ENCODE measurements around the gene MSL1.

Gene MSL1

DNA sequence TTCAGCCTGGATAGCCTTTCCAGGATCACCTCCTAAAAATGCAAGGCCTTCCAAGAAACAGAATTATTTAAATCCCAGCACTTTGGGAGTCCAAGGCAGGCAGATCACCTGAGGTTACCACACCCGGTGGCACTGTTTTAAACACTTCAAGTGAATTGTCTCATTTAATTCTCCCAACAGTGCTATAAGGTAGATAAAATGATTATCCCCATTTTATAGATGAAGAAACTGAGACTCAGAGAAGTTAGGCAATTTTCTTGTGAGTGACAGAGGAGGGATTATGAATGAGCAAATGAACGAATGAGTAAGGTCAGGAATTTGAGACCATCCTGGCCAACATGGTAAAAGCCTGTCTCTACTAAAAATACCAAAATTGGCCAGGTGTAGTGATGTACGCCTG is 42.2 kb upstream of the MSL1 start:
- Histone ChIP-seq H3K27me3 (ENCODE audit: control insufficient read depth in 1 of 2, insufficient read depth in 2 of 2, low read length in 2 of 2) (no peaks in the 10 kb centered on the region), H3K36me3 (ENCODE audit: control insufficient read depth in 2 of 2, insufficient read depth in 2 of 2, low read length in 2 of 2) (peaks cover 25 to 40% of the 10 kb centered on the region in 2 donors), H3K27ac (ENCODE audit: low read length) (no peak overlapping the region), H3K9ac (ENCODE audit: low read length in 2 of 2) (no peak overlapping the region), H3K4me1 (ENCODE audit: control insufficient read depth, insufficient read depth, low read length) (peaks cover 27% of the 10 kb centered on the region), H3K9me3 (ENCODE audit: control insufficient read depth in 2 of 2, low read length in 2 of 2) (no peaks in the 10 kb centered on the region), H3K4me3 (ENCODE audit: low read length in 2 of 2) (no peak overlapping the region)

DNA sequence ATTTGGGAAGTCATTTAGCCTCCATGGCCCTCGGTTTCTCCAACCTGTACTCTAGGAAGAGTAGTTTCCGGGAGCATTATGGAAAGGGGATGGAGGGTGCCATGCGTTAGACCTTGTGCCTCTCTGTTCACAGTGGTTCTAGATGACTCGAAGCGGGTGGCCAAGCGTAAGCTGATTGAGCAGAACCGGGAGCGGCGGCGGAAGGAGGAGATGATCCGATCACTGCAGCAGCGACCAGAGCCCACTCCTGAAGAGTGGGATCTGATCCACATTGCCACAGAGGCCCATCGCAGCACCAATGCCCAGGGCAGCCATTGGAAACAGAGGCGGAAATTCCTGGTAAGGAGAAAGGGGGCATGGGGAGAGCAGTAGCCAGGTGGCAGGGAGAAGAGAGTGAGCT is 37.3 kb upstream of the MSL1 start:
- Histone ChIP-seq H3K27ac (ENCODE audit: low read length) (peak overlapping the region; percentile 18), H3K36me3 (ENCODE audit: control insufficient read depth in 2 of 2, insufficient read depth in 2 of 2, low read length in 2 of 2) (peaks cover 46 to 53% of the 10 kb centered on the region in 2 donors)

DNA sequence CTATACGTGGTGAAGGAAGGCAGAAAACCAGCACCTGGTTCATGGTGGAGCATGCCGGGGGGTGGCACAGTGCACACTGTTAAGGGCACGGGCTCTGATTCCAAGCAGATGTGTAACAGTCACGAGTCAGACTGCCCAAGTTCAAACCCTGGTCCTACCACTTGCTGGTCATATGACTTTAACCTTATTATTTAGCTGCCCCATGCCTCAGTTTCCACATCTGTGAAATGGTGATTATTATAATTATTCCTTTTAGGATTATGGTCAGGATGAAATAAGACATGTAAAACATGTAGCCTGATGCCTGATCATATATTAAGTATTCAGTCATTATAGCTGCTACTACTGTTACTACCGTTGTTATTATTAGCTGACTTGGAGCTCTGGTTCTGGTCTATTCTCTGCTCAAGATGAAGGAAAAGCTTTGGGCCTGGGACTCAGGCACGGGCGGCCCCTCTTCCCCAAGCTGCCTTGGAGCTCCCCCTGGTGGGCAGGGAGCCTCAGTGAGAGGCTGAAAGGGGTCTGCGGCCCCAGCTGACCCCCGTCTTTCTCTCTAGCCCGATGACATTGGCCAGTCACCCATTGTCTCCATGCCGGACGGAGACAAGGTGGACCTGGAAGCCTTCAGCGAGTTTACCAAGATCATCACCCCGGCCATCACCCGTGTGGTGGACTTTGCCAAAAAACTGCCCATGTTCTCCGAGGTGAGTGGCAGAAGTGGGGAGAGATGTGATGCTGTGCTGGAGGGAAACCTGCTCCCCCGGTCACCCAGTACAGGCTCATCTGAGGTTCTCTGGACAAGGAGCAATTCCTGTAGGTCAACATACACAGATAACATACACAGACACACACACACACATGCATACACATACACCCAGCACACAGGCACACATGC is 35.4 kb upstream of the MSL1 start:
- Histone ChIP-seq H3K4me3 (ENCODE audit: low read length in 2 of 2) (peak overlapping the region in 1 of 2 donors; percentile 19), H3K36me3 (ENCODE audit: control insufficient read depth in 2 of 2, insufficient read depth in 2 of 2, low read length in 2 of 2) (peaks cover 43 to 50% of the 10 kb centered on the region in 2 donors), H3K4me1 (ENCODE audit: control insufficient read depth, insufficient read depth, low read length) (peaks cover 37% of the 10 kb centered on the region), H3K9ac (ENCODE audit: low read length in 2 of 2) (peak overlapping the region in 1 of 2 donors; percentile 22), H3K27me3 (ENCODE audit: control insufficient read depth in 1 of 2, insufficient read depth in 2 of 2, low read length in 2 of 2) (no peaks in the 10 kb centered on the region), H3K9me3 (ENCODE audit: control insufficient read depth in 2 of 2, low read length in 2 of 2) (no peaks in the 10 kb centered on the region), H3K27ac (ENCODE audit: low read length) (peak overlapping the region; percentile 62)

More for the DNA sequence above, 37.3 kb upstream of the MSL1 start:
- no peaks in the 10 kb centered on the region for H3K9me3 ChIP-seq (ENCODE audit: control insufficient read depth in 2 of 2, low read length in 2 of 2)
- no peaks in the 10 kb centered on the region for H3K27me3 ChIP-seq (ENCODE audit: control insufficient read depth in 1 of 2, insufficient read depth in 2 of 2, low read length in 2 of 2)
- H3K9ac ChIP-seq (ENCODE audit: low read length in 2 of 2): no peak overlapping the region
- peaks cover 19% of the 10 kb centered on the region for H3K4me1 ChIP-seq (ENCODE audit: control insufficient read depth, insufficient read depth, low read length)
- H3K4me3 ChIP-seq (ENCODE audit: low read length in 2 of 2): no peak overlapping the region

DNA sequence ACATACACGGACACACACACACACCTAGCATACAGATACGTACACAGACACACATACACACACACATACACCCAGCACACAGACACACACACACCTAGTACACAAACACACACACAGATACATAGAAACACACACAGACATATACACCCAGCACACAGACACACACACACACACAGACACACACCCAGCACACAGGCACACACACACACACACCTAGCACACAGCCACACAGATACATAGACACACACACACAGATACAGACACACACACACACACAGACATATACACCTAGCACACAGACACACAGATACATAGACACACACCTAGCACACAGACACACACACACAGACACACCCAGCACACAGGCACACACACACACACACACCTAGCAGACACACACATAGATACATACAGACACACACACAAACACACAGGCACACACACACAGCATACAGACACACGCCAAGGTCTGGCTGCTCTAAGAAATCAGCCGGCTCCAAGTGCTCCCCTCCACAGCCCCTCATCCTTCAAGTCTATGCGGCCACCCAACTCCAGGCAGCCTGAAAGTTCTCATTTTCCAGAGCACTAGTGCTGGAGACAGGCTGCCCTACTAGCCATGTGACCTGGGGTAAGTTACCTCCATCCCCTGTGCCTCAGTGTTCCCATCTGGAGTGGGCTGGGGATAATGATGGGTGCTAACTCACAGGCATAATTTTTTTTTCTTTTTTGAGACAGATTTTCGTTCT is 34.5 kb upstream of the MSL1 start:
- Histone ChIP-seq H3K4me1 (ENCODE audit: control insufficient read depth, insufficient read depth, low read length) (peaks cover 45% of the 10 kb centered on the region), H3K27ac (ENCODE audit: low read length) (peak overlapping the region; percentile 62), H3K4me3 (ENCODE audit: low read length in 2 of 2) (no peak overlapping the region), H3K27me3 (ENCODE audit: control insufficient read depth in 1 of 2, insufficient read depth in 2 of 2, low read length in 2 of 2) (no peaks in the 10 kb centered on the region), H3K36me3 (ENCODE audit: control insufficient read depth in 2 of 2, insufficient read depth in 2 of 2, low read length in 2 of 2) (peaks cover 43 to 50% of the 10 kb centered on the region in 2 donors), H3K9me3 (ENCODE audit: control insufficient read depth in 2 of 2, low read length in 2 of 2) (no peaks in the 10 kb centered on the region), H3K9ac (ENCODE audit: low read length in 2 of 2) (no peak overlapping the region)

DNA sequence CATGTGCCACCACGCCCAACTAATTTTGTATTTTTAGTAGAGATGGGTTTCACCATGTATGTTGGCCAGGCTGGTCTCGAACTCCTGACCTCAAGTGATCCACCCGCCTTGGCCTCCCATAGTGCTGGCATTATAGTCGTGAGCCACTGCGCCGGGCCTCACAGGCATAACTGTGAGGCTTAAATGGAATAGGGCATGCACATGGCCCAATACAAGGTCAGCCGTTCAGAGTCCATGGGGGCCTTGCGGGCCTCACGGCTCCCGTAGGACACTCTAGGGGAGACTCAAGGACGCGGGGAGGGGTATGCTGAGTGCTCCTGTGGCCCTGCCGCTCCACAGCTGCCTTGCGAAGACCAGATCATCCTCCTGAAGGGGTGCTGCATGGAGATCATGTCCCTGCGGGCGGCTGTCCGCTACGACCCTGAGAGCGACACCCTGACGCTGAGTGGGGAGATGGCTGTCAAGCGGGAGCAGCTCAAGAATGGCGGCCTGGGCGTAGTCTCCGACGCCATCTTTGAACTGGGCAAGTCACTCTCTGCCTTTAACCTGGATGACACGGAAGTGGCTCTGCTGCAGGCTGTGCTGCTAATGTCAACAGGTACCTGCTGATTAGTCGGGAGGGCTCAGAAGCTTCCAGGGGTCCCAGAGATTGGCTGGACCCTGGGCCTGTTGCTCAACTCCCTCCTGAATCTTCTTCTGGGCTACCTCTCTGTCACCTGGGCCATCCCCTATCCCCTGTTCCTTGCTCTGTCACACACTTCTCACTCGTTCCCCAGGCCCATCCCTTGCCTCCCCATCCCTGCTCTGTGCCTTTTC is 33.7 kb upstream of the MSL1 start:
- Histone ChIP-seq H3K27me3 (ENCODE audit: control insufficient read depth in 1 of 2, insufficient read depth in 2 of 2, low read length in 2 of 2) (no peaks in the 10 kb centered on the region), H3K27ac (ENCODE audit: low read length) (no peak overlapping the region), H3K4me1 (ENCODE audit: control insufficient read depth, insufficient read depth, low read length) (peaks cover 52% of the 10 kb centered on the region), H3K9me3 (ENCODE audit: control insufficient read depth in 2 of 2, low read length in 2 of 2) (no peaks in the 10 kb centered on the region), H3K9ac (ENCODE audit: low read length in 2 of 2) (no peak overlapping the region), H3K36me3 (ENCODE audit: control insufficient read depth in 2 of 2, insufficient read depth in 2 of 2, low read length in 2 of 2) (peaks cover 43 to 52% of the 10 kb centered on the region in 2 donors), H3K4me3 (ENCODE audit: low read length in 2 of 2) (no peak overlapping the region)

DNA sequence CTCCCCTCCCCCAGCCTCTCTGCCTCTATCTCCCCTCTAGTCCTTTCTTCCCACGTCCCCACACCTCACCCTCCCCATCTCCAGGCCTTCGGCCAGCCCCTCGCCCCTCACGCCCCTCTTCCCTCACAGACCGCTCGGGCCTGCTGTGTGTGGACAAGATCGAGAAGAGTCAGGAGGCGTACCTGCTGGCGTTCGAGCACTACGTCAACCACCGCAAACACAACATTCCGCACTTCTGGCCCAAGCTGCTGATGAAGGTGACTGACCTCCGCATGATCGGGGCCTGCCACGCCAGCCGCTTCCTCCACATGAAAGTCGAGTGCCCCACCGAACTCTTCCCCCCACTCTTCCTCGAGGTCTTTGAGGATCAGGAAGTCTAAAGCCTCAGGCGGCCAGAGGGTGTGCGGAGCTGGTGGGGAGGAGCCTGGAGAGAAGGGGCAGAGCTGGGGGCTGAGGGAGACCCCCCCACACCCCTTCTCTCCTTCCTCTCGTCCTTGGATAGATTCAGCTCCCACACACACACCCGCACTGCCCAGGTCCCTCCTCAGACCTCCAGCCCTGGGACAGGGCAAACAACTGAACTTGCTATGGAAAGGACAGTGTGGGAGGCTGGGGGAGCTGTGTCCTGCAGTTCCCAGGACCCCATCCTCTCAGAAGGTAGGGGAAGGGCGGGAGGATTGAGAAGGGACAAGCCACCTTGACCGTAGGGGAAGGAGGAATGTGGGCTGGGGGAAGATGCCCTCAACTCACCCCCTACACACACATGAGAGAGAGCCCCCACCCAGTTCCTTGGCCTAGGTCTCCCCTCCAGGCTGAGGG is 32.5 kb upstream of the MSL1 start:
- Histone ChIP-seq H3K36me3 (ENCODE audit: control insufficient read depth in 2 of 2, insufficient read depth in 2 of 2, low read length in 2 of 2) (peaks cover 39 to 55% of the 10 kb centered on the region in 2 donors), H3K27me3 (ENCODE audit: control insufficient read depth in 1 of 2, insufficient read depth in 2 of 2, low read length in 2 of 2) (no peaks in the 10 kb centered on the region), H3K4me3 (ENCODE audit: low read length in 2 of 2) (no peak overlapping the region), H3K9me3 (ENCODE audit: control insufficient read depth in 2 of 2, low read length in 2 of 2) (no peaks in the 10 kb centered on the region), H3K9ac (ENCODE audit: low read length in 2 of 2) (peak overlapping the region in 1 of 2 donors; percentile 29), H3K27ac (ENCODE audit: low read length) (peak overlapping the region; percentile 80), H3K4me1 (ENCODE audit: control insufficient read depth, insufficient read depth, low read length) (peaks cover 63% of the 10 kb centered on the region)

DNA sequence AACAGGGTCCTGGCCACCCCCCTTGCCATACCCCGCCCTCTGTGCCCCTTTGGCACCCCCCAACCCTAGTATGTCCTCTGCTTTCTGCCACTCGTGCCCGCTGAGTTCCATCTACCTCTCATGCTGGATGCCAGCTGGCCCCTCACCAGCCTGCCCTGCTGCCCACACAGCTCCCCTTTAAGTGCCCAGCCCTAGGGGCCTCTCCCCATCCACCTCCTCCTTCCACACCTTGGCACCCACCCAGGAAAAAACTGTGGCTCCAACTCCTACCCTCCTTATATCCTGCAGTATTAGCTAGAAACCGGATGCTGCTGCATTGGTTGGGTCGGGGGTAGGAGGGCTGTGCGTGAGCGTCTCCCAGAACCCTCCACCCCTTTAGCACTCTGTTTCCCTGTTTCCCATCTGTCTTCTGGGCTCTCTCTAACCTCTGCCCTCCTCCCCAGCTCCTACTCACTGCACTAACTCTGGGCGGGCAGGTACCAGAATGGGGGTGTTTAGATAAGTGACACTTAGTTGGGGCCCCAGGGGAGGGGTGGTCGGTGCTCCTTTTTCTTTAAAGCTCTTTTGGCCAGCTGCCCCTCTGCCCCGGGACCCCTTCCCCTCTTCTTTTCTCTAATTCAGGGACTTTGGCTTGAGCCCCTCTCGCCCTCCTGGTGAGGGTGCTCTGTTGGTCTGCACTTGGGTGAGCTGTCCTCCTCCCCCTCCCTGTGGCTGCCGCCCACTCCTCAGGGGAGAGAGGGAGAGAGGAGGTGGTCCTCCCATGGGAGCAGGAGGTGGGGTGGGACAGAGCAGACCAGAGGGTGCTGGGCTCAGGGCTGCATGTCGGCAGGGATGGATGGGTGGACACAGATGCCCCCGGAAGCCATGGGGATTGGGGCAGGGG is 31.3 kb upstream of the MSL1 start:
- Histone ChIP-seq H3K27ac (ENCODE audit: low read length) (peak overlapping the region; percentile 80), H3K9ac (ENCODE audit: low read length in 2 of 2) (peak overlapping the region in 1 of 2 donors; percentile 26), H3K36me3 (ENCODE audit: control insufficient read depth in 2 of 2, insufficient read depth in 2 of 2, low read length in 2 of 2) (peaks cover 39 to 56% of the 10 kb centered on the region in 2 donors), H3K27me3 (ENCODE audit: control insufficient read depth in 1 of 2, insufficient read depth in 2 of 2, low read length in 2 of 2) (no peaks in the 10 kb centered on the region), H3K4me3 (ENCODE audit: low read length in 2 of 2) (no peak overlapping the region), H3K4me1 (ENCODE audit: control insufficient read depth, insufficient read depth, low read length) (peaks cover 74% of the 10 kb centered on the region), H3K9me3 (ENCODE audit: control insufficient read depth in 2 of 2, low read length in 2 of 2) (no peaks in the 10 kb centered on the region)

DNA sequence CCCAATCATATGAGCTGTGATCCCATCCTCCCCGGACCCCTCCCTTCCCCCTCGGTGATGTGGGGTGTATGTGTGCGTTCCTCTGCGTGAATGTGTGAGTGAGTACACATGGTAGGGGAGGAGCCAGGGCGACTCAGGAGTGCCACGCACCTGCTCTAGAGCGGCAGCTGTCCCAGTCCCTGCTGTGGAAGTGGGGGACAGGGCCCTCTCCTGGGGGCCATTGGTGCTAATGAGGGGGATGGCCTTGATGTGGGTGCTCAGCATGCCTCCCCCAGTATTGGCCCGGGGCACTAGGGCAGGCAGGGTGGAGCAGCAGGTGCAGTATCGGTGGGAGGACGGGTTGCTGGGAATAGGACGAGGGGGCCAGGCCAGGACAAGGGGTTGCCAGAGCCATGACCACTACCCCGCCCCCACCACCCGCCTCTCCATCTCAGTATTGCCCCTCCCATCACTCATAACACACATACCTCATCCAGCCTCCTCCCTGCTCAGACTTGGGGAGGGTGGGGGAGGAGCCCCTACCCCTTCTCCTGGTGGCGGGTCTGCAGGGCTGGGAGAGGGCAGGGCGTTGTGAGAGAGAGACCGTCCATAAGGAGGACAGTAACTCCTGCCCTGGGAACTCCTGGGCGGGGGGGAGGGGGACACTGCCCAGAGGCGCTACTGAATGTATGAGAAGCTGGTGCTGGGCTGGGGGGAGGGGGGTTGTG is 29.9 kb upstream of the MSL1 start:
- peak overlapping the region; percentile 58 for H3K27ac ChIP-seq (ENCODE audit: low read length)
- peaks cover 77% of the 10 kb centered on the region for H3K4me1 ChIP-seq (ENCODE audit: control insufficient read depth, insufficient read depth, low read length)
- H3K27me3 ChIP-seq (ENCODE audit: control insufficient read depth in 1 of 2, insufficient read depth in 2 of 2, low read length in 2 of 2): no peaks in the 10 kb centered on the region
- H3K9ac ChIP-seq (ENCODE audit: low read length in 2 of 2): no peak overlapping the region
- H3K36me3 ChIP-seq (ENCODE audit: control insufficient read depth in 2 of 2, insufficient read depth in 2 of 2, low read length in 2 of 2): peaks cover 43 to 60% of the 10 kb centered on the region in 2 donors
- H3K9me3 ChIP-seq (ENCODE audit: control insufficient read depth in 2 of 2, low read length in 2 of 2): no peaks in the 10 kb centered on the region
- no peak overlapping the region for H3K4me3 ChIP-seq (ENCODE audit: low read length in 2 of 2)

DNA sequence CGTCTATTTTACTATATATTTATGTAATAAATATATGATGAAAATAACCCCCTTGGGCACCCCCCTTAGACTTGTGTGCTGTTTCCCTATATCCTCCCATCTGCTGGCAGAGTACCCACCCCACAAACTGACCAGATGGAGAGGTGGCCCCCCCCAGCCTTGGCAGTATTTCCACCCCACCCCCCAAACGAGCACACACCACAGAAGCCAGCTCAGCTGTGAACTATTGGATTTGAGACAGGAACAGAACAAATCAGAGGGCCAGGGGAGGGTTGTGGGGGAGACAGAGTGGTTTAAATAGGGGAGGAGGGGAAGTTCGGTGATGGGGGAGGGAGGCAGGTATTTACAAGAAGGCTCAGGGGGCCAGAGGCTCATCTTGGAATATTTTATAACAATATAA is 29.2 kb upstream of the MSL1 start:
- Histone ChIP-seq H3K27ac (ENCODE audit: low read length) (peak overlapping the region; percentile 94), H3K4me3 (ENCODE audit: low read length in 2 of 2) (peak overlapping the region in 1 of 2 donors; percentile 52), H3K27me3 (ENCODE audit: control insufficient read depth in 1 of 2, insufficient read depth in 2 of 2, low read length in 2 of 2) (no peaks in the 10 kb centered on the region), H3K9ac (ENCODE audit: low read length in 2 of 2) (no peak overlapping the region), H3K4me1 (ENCODE audit: control insufficient read depth, insufficient read depth, low read length) (peaks cover 81% of the 10 kb centered on the region), H3K36me3 (ENCODE audit: control insufficient read depth in 2 of 2, insufficient read depth in 2 of 2, low read length in 2 of 2) (peaks cover 42 to 58% of the 10 kb centered on the region in 2 donors), H3K9me3 (ENCODE audit: control insufficient read depth in 2 of 2, low read length in 2 of 2) (no peaks in the 10 kb centered on the region)

Measured in stomach smooth muscle (tissue), 2 donors.